Peyer's patch (tissue), 4 donors: Measurements from ENCODE around the gene CELF4.

Experiments
- CTCF ChIP-seq, 6 experiments: fragments of 450-650 bp in 4 of 6; fragments of 200-600 bp in 2 of 6; sonication (generic) in 1 of 6; IDR thresholded peaks; one replicate each; pipeline ENCODE4 v1.5.1; 2017 to 2019; ENCODE audit warnings: antibody characterized with exemption in 6 of 6, mild to moderate bottlenecking in 3 of 6, moderate library complexity in 1 of 6
- POLR2A ChIP-seq, 2 donors: fragments of 450-650 bp; IDR thresholded peaks; one replicate each; pipeline ENCODE4 v1.5.1; 2017; ENCODE audit warnings: antibody characterized with exemption in 2 of 2, mild to moderate bottlenecking in 2 of 2, moderate library complexity in 2 of 2

DNA sequence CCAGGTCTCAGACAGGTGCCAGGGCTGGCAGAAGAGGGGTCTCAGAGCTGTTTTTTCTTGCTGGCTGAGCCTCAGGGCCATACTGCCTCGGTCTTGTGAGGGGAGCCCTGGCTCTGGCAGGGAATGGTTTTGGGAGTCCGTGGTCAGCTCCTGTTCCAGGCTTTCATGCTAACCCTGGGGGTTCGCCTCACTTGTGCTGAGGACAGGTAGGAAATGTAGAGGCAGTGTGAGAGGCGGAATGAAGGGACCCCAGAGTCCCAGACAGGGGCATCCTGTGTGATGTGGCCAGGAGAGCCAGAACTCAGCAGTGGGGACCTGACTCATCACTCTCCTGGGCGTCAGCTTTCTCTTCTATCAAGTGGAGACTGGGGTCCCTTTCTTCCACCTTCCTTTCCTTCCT, 5.7 kb upstream of the CELF4 start:
- TF ChIP-seq POLR2A (IDR thresholded peaks at IDR 0.05) (no peak), CTCF (IDR thresholded peaks at IDR 0.05) (no peak)
